Kidney capillary endothelial cell (primary cell): ENCODE results near the gene RPL29.

Experiments used
- DNase-seq: peaks from one replicate; pipeline ENCODE4 v3.0.0-alpha.2; 2018; ENCODE audit warnings: low spot score

Gene RPL29

GRCh38 chr3:51945031-51945840 lies 50.5 kb downstream of the RPL29 start:
- DNase-seq = no peak

- no peak for DNase-seq
Measured at GRCh38 chr3:51944451-51945021, 51.2 kb downstream of the RPL29 start.
